Activated CD4-positive, CD25-positive, alpha-beta regulatory T cell treated with anti-CD3 and anti-CD28 coated beads, Interleukin-2, amount 50 U/mL, for 16 hours (primary cell): ENCODE data around the gene LRRC3C.

Experiments
- DNase-seq: peaks from one replicate; pipeline ENCODE4 v3.0.0-alpha.2; 2020; ENCODE audit warnings: low read depth, low spot score

LRRC3C gene

DNA sequence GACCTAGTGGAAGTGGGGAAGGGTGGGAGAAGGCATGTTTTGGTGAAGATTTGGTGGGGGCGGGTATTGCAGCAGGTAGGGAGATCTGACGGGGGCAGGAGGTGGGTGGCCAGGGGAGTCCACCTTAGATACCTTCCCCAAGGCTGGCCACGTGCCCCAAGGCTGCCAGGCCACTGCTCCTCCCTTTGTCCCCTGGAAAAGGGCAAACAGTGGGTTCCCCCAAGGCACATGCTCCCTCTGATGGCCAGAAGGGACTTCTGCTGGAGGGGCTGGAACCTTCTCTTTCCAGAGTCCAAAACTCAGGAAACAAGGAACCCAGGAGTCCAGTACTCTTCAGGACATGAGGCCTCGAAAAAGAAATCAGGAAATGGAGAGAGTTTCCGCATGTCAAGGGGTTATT lies 46.9 kb downstream of the LRRC3C start:
- DNase-seq: no peak

- no peak for DNase-seq
These were observed 48.3 kb downstream of the LRRC3C start for GRCh38 chr17:39975801-39976200.

DNA sequence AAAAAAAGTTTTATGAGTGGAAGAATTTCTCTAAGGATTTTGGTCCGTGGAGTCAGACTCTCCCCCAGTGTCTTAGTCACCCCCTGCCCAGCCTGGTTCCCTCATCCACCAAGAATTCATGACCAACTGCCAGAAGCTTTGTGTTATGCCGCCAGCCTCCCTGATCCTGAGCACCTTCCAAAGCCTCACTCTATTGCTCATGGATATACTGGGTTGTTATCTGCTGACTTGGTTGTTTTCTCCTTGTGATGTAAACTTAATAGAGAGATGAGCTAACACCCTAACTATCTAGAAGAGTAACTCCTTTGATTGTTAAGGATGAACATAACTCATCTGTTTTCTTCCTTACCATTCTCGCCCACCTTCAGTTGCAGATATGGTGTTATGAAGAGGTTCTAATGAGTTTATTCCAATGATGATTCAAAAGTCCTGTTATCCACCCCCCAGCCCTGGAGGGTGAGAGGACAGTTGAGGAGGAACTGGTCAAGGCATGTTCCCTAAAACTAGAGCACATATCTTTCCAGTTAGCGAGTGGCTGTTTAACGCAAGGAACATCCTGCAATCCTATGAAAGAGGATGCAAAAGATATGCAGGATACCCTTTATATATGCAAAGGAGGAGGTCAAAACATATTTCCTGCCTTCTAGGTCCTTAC lies 51.6 kb downstream of the LRRC3C start:
- DNase-seq: no peak

- no peak for DNase-seq
These were observed 52.4 kb downstream of the LRRC3C start for GRCh38 chr17:39979893-39980350.

GRCh38 chr17:39980351-39981206 lies 53.0 kb downstream of the LRRC3C start, which contains the start of gene PSMD3:
PSMD3 (plus strand) TSS chr17:39980807; CDS start chr17:39980971, 164 bp downstream.
- DNase-seq: peak; percentile 95

GRCh38 chr17:39981207-39981741 lies 53.7 kb downstream of the LRRC3C start:
- DNase-seq: no peak

GRCh38 chr17:39981766-39982375 lies 54.3 kb downstream of the LRRC3C start:
- DNase-seq: no peak

DNA sequence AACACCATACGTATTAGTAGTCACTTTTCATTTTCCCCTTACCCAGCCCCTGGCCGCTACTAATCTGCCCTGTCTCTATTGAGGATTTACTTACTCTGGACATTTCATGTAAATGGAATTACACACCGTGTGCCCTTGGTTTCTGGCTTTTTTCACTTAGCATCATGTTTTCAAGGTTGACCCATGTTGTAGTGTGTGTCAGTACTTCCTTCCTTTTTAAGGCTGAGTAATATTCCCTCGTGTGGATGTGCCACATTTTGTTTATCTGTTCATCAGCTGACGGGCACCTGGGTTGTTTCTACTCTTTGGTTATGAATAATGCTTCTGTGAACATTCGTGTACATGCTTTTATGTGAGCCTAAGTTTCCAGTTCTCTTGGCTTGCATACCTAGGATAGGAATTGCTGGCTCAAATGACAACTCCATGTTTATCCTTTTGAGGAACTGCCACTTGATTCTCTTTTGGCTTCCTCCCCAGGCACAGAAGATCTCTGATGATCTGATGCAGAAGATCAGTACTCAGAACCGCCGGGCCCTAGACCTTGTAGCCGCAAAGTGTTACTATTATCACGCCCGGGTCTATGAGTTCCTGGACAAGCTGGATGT lies 60.8 kb downstream of the LRRC3C start:
- DNase-seq: no peak

GRCh38 chr17:39994448-39994847 lies 66.9 kb downstream of the LRRC3C start:
- DNase-seq: no peak
